Kidney (tissue), 14 donors: ENCODE data around the gene SLX4IP. TPM values are rescaled to one million over a fixed set of nuclear protein-coding genes. Genes with fewer than 3 reads are reported as not detected.

Source experiments
- DNase-seq, 5 donors: peaks; one replicate each; pipeline ENCODE4 v3.0.0-alpha.2; 2013 to 2020
- FAIRE-seq: peaks from 2 replicates; lab custom pipeline; 2012; peaks lifted over from hg19 to GRCh38; lab: Jason Lieb, UNC
- H3K27ac ChIP-seq, 2 donors: one replicate each; pipeline ENCODE4 v1.7.0; 2013; ENCODE audit warnings: low read depth in 2 of 2, low read length in 2 of 2, inconsistent platforms in 1 of 2
- H3K27me3 ChIP-seq: one replicate; pipeline ENCODE4 v1.7.1; 2013; ENCODE audit warnings: low read length, inconsistent platforms; ENCODE audit not compliant: control insufficient read depth, insufficient read depth
- H3K36me3 ChIP-seq, 3 donors: one replicate each; pipeline versions ENCODE4 v1.7.0 to v1.7.1; 2013; ENCODE audit warnings: low read length in 3 of 3, control low read depth in 1 of 3, inconsistent platforms in 1 of 3; ENCODE audit not compliant: insufficient read depth in 3 of 3, control insufficient read depth in 2 of 3
- H3K4me1 ChIP-seq, 3 donors: one replicate each; pipeline versions ENCODE4 v1.7.0 to v1.7.1; 2013; ENCODE audit warnings: low read length in 3 of 3, inconsistent platforms in 1 of 3, low read depth in 1 of 3; ENCODE audit not compliant: control insufficient read depth in 2 of 3, insufficient read depth in 2 of 3
- H3K4me3 ChIP-seq, 3 donors: one replicate each; pipeline versions ENCODE4 v1.7.0 to v1.8.1; 2013; ENCODE audit warnings: low read length in 3 of 3, control low read depth in 1 of 3, inconsistent platforms in 1 of 3
- H3K9ac ChIP-seq, 3 donors: one replicate each; pipeline versions ENCODE4 v1.7.0 to v1.7.1; 2013; ENCODE audit warnings: low read length in 3 of 3, control low read depth in 1 of 3, inconsistent platforms in 1 of 3
- H3K9me3 ChIP-seq, 3 donors: one replicate each; pipeline versions ENCODE4 v1.7.0 to v1.7.1; 2013; ENCODE audit warnings: low read length in 3 of 3, control low read depth in 1 of 3, inconsistent platforms in 1 of 3; ENCODE audit not compliant: control insufficient read depth in 2 of 3, insufficient read depth in 1 of 3
- intact Hi-C: fragments of 100-400 bp; cut with DNase I; formaldehyde crosslinking; loops from one replicate; pipeline ENCODE4 v1.11.1; 2022
- polyA plus RNA-seq: library from polyadenylated mRNA; stranded (reverse); fragments of 350-450 nt; fragmentation: Illumina TruSeq; extraction: RNeasy Lipid Tissue Mini Kit (QIAGEN cat#74804); gene quantifications from one replicate; pipeline ENCODE4 v1.2.3, GENCODE V29; 2014; ENCODE audit warnings: low read depth, low replicate concordance; ENCODE audit not compliant: insufficient read depth
- total RNA-seq: library from RNA; stranded (reverse); fragmentation: NEBNext Ultra II Directional; extraction: Animal tissue kit (Norgen Biotek cat#: 25700); gene quantifications from one replicate; pipeline ENCODE4 v1.2.1, GENCODE V29; 2021
- TF ChIP-seq, protein P1 (sequence below): IDR thresholded peaks from 3 replicates; pipeline ENCODE4 v1.5.1; 2012; ENCODE audit warnings: mild to moderate bottlenecking, moderate library complexity, borderline replicate concordance; ENCODE audit not compliant: insufficient read depth; ENCODE audit errors: extremely low read depth
- donor health status: control.
- donor health status: control.
- donor health status: control.
- donor health status: control.
- donor health status: control.
- donor health status: DM: yes; HTN: yes; CAD: no.
- donor health status: Normal renal cell carcinoma (clear cell type).

SLX4IP gene
- total and polyA plus RNA-seq, 2 donors from 2014 or later = 2.6 to 7.6 TPM

DNA sequence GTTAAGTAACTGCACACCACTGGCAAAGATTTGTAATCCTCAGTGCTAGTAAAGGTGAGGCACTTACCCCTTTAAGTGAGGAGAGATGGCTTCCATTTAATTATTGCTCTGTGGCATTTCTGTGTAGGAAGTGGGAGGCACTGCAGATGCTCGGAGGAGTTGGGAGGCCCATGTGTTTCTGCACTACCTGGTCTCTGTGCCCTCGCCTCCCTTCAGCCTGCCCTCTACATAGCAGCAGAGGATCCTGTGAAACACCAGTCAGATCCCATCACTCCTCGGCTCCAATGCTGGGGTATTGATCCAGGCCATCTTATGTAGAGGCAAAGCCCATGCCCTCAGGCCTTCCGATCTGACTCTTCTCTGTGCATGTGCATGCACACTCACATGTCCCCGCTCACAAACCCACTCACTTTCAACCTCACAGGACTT, 67.0 kb downstream of the SLX4IP start:
- H3K4me1 ChIP-seq = peaks cover 0 to 9% (median 7%) of the 10 kb centered on the region in 3 donors
- H3K36me3 ChIP-seq = no peaks in the 10 kb centered on the region
- no peak overlapping the region for H3K27ac ChIP-seq
- DNase-seq (no peak), FAIRE-seq (no peak)
- no peak overlapping the region for H3K4me3 ChIP-seq
- H3K9ac ChIP-seq = no peak overlapping the region
- TF ChIP-seq, protein P1, sequence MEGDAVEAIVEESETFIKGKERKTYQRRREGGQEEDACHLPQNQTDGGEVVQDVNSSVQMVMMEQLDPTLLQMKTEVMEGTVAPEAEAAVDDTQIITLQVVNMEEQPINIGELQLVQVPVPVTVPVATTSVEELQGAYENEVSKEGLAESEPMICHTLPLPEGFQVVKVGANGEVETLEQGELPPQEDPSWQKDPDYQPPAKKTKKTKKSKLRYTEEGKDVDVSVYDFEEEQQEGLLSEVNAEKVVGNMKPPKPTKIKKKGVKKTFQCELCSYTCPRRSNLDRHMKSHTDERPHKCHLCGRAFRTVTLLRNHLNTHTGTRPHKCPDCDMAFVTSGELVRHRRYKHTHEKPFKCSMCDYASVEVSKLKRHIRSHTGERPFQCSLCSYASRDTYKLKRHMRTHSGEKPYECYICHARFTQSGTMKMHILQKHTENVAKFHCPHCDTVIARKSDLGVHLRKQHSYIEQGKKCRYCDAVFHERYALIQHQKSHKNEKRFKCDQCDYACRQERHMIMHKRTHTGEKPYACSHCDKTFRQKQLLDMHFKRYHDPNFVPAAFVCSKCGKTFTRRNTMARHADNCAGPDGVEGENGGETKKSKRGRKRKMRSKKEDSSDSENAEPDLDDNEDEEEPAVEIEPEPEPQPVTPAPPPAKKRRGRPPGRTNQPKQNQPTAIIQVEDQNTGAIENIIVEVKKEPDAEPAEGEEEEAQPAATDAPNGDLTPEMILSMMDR = no peak
- no peaks in the 10 kb centered on the region for H3K9me3 ChIP-seq
- H3K27me3 ChIP-seq = no peaks in the 10 kb centered on the region
- intact Hi-C loops = no loop called here

GRCh38 chr20:10504608-10504993, 69.5 kb downstream of the SLX4IP start:
- TF ChIP-seq, protein P1 = no peak
- peaks cover 0 to 16% (median 9%) of the 10 kb centered on the region in 3 donors for H3K4me1 ChIP-seq
- no peaks in the 10 kb centered on the region for H3K36me3 ChIP-seq
- DNase-seq (no peak), FAIRE-seq (no peak)
- H3K9me3 ChIP-seq = no peaks in the 10 kb centered on the region
- no peak overlapping the region for H3K27ac ChIP-seq
- no peaks in the 10 kb centered on the region for H3K27me3 ChIP-seq
- no peak overlapping the region for H3K4me3 ChIP-seq
- H3K9ac ChIP-seq = no peak overlapping the region
- intact Hi-C loops = no loop called here

DNA sequence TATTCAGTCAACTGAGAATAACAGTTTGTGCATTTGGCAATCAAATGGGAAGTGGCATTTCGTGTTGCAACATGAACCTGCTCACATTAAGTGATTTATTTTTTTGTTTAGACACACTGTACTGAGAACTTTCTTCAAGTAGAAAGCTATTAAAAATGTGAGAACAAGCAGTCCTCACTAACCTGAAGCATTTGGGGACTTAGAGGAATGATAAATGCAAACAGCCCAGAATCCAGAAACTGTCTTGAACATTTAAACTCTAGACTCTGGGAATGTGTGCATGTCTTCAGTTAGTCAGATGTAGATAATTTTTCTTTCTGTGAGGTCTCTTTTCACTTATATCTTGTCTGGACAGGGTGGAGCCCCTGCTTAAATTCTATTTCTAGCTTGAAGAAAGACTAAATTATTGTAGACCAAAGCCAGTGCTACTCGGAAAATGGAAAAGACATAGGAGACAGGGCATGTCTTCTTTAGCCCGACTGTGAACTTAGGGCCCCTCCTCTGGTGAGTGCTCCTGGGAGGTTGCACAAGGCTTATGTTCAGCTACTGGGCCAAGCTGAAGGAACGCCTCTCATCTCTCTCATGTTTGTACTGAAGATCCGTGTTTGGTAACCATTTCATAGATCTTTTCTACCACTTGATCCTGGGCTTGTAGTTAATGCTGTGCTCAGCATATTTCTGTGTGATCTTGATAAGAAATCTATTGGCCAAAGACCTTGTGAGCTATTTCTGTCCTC, 70.1 kb downstream of the SLX4IP start:
- DNase-seq (peak in 1 of 5 donors; percentile 31), FAIRE-seq (no peak)
- H3K4me3 ChIP-seq = no peak overlapping the region
- no peaks in the 10 kb centered on the region for H3K36me3 ChIP-seq
- H3K4me1 ChIP-seq = peaks cover 0 to 16% (median 9%) of the 10 kb centered on the region in 3 donors
- H3K27me3 ChIP-seq = no peaks in the 10 kb centered on the region
- no peak overlapping the region for H3K9ac ChIP-seq
- H3K27ac ChIP-seq = peak overlapping the region in 1 of 2 donors; percentile 51
- TF ChIP-seq, protein P1 = no peak
- intact Hi-C loops = no loop called here
- H3K9me3 ChIP-seq = no peaks in the 10 kb centered on the region
